Karpas-422 (cell line): ENCODE measurements around the gene GRIK5. TPM values are rescaled to one million over a fixed set of nuclear protein-coding genes. Genes with fewer than 3 reads are reported as not detected.

ENCODE experiments used
- DNase-seq: peaks from one replicate; pipeline ENCODE4 v3.0.0-alpha.2; 2015
- H2AFZ ChIP-seq: fragments of 200-600 bp; sonication (generic); 2 replicates; pipeline ENCODE4 v1.6.1; 2014; ENCODE audit warnings: antibody characterized with exemption, low read length, mixed read lengths
- H3K27ac ChIP-seq: fragments of 200-600 bp; sonication (generic); 2 replicates; pipeline ENCODE4 v1.5.1; 2014; ENCODE audit warnings: mild to moderate bottlenecking, low read length, moderate library complexity
- H3K27me3 ChIP-seq: fragments of 200-600 bp; sonication (generic); 2 replicates; pipeline ENCODE4 v1.6.1; 2014; ENCODE audit warnings: low read length, mixed read lengths
- H3K36me3 ChIP-seq: fragments of 200-600 bp; sonication (generic); 2 replicates; pipeline ENCODE4 v1.6.1; 2014; ENCODE audit warnings: low read length, mixed read lengths; ENCODE audit not compliant: insufficient read depth
- H3K4me1 ChIP-seq: fragments of 200-600 bp; sonication (generic); 2 replicates; pipeline ENCODE4 v1.6.1; 2014; ENCODE audit warnings: mild to moderate bottlenecking, low read length, mixed read lengths
- H3K4me2 ChIP-seq: fragments of 200-600 bp; sonication (generic); 2 replicates; pipeline ENCODE4 v1.6.1; 2014; ENCODE audit warnings: low read length, low read depth, mild to moderate bottlenecking; ENCODE audit not compliant: poor library complexity, severe bottlenecking
- H3K4me3 ChIP-seq: fragments of 200-600 bp; sonication (generic); 2 replicates; pipeline ENCODE4 v1.5.1; 2014; ENCODE audit warnings: mild to moderate bottlenecking, antibody characterized with exemption, low read length, mixed read lengths
- H3K79me2 ChIP-seq: fragments of 200-600 bp; sonication (generic); 2 replicates; pipeline ENCODE4 v1.6.1; 2014; ENCODE audit warnings: mild to moderate bottlenecking, low read length, mixed read lengths
- H3K9ac ChIP-seq: fragments of 200-600 bp; sonication (generic); 2 replicates; pipeline ENCODE4 v1.6.0; 2014; ENCODE audit warnings: low read length
- H3K9me2 ChIP-seq: fragments of 200-600 bp; sonication (generic), shearing (Covaris generic); replicated peaks from 2 replicates; pipeline ENCODE4 v1.6.0; 2014; ENCODE audit warnings: mild to moderate bottlenecking, low read length, moderate library complexity; ENCODE audit not compliant: insufficient read depth
- H3K9me3 ChIP-seq: fragments of 300-700, 200-600 bp; sonication (generic); 2 replicates; pipeline ENCODE4 v1.6.1; 2014; ENCODE audit warnings: low read length, mixed read lengths
- H4K20me1 ChIP-seq: fragments of 200-600 bp; sonication (generic); 2 replicates; pipeline ENCODE4 v1.6.1; 2014; ENCODE audit warnings: mild to moderate bottlenecking, antibody characterized with exemption, low read length, low read depth; ENCODE audit not compliant: insufficient read depth
- total RNA-seq: library from RNA; depleted of rRNA; stranded (reverse); fragments of >200 nt; shearing (Covaris generic); gene quantifications from 2 replicates; pipeline ENCODE4 v1.2.3, GENCODE V29; 2014; ENCODE audit warnings: low replicate concordance

Gene GRIK5
- total RNA-seq, 1 experiment from 2014 or later: 0.07 TPM

DNA sequence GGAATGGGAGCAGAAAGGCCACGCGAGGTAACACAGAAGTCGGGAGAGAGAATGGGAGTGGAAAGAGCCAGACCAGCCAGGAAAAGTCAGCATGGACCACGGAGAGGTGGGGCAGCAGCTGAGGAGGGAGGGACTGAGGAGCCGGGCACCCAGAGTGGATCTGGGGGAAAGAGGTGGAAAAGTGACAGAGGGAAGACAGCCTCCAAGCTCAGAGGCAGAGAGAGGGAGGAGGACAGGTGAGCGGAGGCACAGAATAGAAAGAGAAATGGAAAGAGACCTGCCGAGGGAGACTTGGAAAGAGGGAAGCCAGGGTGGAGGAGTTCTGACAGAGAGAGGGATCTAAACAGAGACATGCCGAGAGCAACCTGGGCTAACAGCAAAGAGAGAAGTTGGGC, 1.6 kb downstream of the GRIK5 start:
- Histone ChIP-seq H3K9me2 (no peaks in the 10 kb centered on the region), H3K9me3 (no peaks in the 10 kb centered on the region), H3K27me3 (no peaks in the 10 kb centered on the region), H3K4me3 (no peak overlapping the region), H3K9ac (no peak overlapping the region), H3K79me2 (no peaks in the 10 kb centered on the region), H3K36me3 (no peaks in the 10 kb centered on the region), H3K27ac (no peak overlapping the region), H4K20me1 (no peaks in the 10 kb centered on the region), H2AFZ (no peak overlapping the region), H3K4me2 (no peak overlapping the region), H3K4me1 (no peaks in the 10 kb centered on the region)
- no peak for DNase-seq

DNA sequence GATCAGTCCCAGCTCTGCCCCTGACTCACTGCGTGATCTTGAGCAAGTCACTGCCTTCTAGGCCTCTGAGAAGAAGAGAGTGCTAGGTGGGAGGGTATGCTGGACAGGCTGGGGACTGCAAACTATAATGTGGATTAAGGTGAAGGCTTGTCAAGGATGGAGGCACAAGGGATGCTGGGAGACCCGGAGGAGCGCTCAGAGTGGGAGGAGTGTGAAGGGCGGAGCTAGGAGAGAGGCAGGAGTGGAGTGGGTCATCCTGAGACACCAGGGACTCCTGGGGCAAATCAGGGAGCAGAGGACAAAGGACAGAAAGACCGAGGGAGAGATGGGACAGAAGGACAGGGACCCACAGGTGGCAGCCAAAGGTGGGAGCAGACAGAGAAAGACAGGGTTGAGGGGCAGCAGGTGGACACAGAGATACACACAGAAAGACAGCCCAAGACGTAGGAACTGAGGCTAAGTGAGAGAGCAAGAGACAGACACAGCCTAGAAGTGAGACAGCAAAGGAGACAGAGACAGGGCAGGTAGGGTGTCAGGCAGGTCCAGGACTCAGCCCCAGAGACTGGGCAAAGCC, 2.6 kb downstream of the GRIK5 start:
- Histone ChIP-seq H3K9me3 (no peaks in the 10 kb centered on the region), H3K9me2 (no peaks in the 10 kb centered on the region), H3K36me3 (no peaks in the 10 kb centered on the region), H3K27me3 (no peaks in the 10 kb centered on the region), H4K20me1 (no peaks in the 10 kb centered on the region), H3K4me2 (no peak overlapping the region), H3K4me3 (no peak overlapping the region), H3K79me2 (no peaks in the 10 kb centered on the region), H3K9ac (no peak overlapping the region), H3K4me1 (no peaks in the 10 kb centered on the region), H2AFZ (no peak overlapping the region), H3K27ac (no peak overlapping the region)
- DNase-seq: no peak

GRCh38 chr19:42066075-42066754, 3.8 kb downstream of the GRIK5 start:
- Histone ChIP-seq H3K4me2 (no peak overlapping the region), H3K27me3 (no peaks in the 10 kb centered on the region), H3K9me2 (no peaks in the 10 kb centered on the region), H3K27ac (no peak overlapping the region), H3K9me3 (no peaks in the 10 kb centered on the region), H3K79me2 (no peaks in the 10 kb centered on the region), H3K9ac (no peak overlapping the region), H3K36me3 (no peaks in the 10 kb centered on the region), H3K4me1 (no peaks in the 10 kb centered on the region), H2AFZ (no peak overlapping the region), H3K4me3 (no peak overlapping the region), H4K20me1 (no peaks in the 10 kb centered on the region)
- DNase-seq: peak; percentile 48

- H2AFZ ChIP-seq: no peak overlapping the region
- H3K79me2 ChIP-seq: no peaks in the 10 kb centered on the region
- no peak overlapping the region for H3K27ac ChIP-seq
- no peak overlapping the region for H3K4me2 ChIP-seq
- no peaks in the 10 kb centered on the region for H3K36me3 ChIP-seq
- H3K4me3 ChIP-seq: no peak overlapping the region
- H3K9me3 ChIP-seq: no peaks in the 10 kb centered on the region
- H3K9ac ChIP-seq: no peak overlapping the region
- H4K20me1 ChIP-seq: no peaks in the 10 kb centered on the region
- H3K27me3 ChIP-seq: no peaks in the 10 kb centered on the region
- no peak for DNase-seq
- no peaks in the 10 kb centered on the region for H3K9me2 ChIP-seq
- H3K4me1 ChIP-seq: no peaks in the 10 kb centered on the region
These were observed 4.5 kb downstream of the GRIK5 start for GRCh38 chr19:42065511-42065910.

- Histone ChIP-seq H3K27ac (no peak overlapping the region), H3K9ac (no peak overlapping the region), H3K79me2 (no peaks in the 10 kb centered on the region), H3K4me3 (no peak overlapping the region), H3K4me2 (no peak overlapping the region), H3K4me1 (no peaks in the 10 kb centered on the region), H4K20me1 (no peaks in the 10 kb centered on the region), H2AFZ (no peak overlapping the region), H3K9me2 (no peaks in the 10 kb centered on the region), H3K36me3 (no peaks in the 10 kb centered on the region), H3K27me3 (no peaks in the 10 kb centered on the region), H3K9me3 (no peaks in the 10 kb centered on the region)
- DNase-seq: no peak
These were observed 5.0 kb downstream of the GRIK5 start for GRCh38 chr19:42065051-42065450.

GRCh38 chr19:42064432-42064831, 5.6 kb downstream of the GRIK5 start:
- Histone ChIP-seq H3K79me2 (no peaks in the 10 kb centered on the region), H4K20me1 (no peaks in the 10 kb centered on the region), H3K9me3 (no peaks in the 10 kb centered on the region), H2AFZ (no peak overlapping the region), H3K36me3 (no peaks in the 10 kb centered on the region), H3K27ac (no peak overlapping the region), H3K9me2 (no peaks in the 10 kb centered on the region), H3K4me3 (no peak overlapping the region), H3K9ac (no peak overlapping the region), H3K4me1 (no peaks in the 10 kb centered on the region), H3K27me3 (no peaks in the 10 kb centered on the region), H3K4me2 (no peak overlapping the region)
- DNase-seq: no peak

DNA sequence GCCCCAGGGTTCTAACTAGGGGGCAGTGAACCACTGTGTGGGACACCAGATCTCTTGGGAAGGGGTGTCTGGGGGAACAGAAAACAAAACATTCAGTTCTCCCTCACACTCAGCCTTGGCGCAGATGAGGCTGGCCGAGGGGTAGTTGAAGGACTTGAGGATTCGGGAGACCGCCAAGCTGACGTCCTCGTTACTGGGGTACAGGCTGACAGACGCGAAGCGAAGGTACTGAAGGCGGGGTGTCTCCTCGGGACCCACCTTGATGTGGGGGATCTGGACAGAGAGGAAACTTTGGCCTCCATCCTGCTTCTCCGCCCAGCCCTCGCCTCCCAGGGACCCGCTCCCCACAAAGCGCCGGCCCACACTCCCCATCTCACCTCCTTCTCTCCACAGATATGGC, 7.6 kb downstream of the GRIK5 start:
- no peak for DNase-seq
- Histone ChIP-seq H4K20me1 (no peaks in the 10 kb centered on the region), H3K79me2 (no peaks in the 10 kb centered on the region), H3K4me2 (no peak overlapping the region), H3K27ac (no peak overlapping the region), H3K9ac (no peak overlapping the region), H3K4me1 (no peaks in the 10 kb centered on the region), H3K36me3 (no peaks in the 10 kb centered on the region), H2AFZ (no peak overlapping the region), H3K9me3 (no peaks in the 10 kb centered on the region), H3K9me2 (no peaks in the 10 kb centered on the region), H3K27me3 (no peaks in the 10 kb centered on the region), H3K4me3 (no peak overlapping the region)

GRCh38 chr19:42060117-42060516, 9.9 kb downstream of the GRIK5 start:
- H3K9me3 ChIP-seq: no peaks in the 10 kb centered on the region
- no peaks in the 10 kb centered on the region for H3K79me2 ChIP-seq
- H3K36me3 ChIP-seq: no peaks in the 10 kb centered on the region
- no peak overlapping the region for H3K4me3 ChIP-seq
- no peaks in the 10 kb centered on the region for H3K9me2 ChIP-seq
- no peaks in the 10 kb centered on the region for H3K27me3 ChIP-seq
- no peaks in the 10 kb centered on the region for H4K20me1 ChIP-seq
- DNase-seq: no peak
- no peak overlapping the region for H3K9ac ChIP-seq
- H3K4me1 ChIP-seq: no peaks in the 10 kb centered on the region
- no peak overlapping the region for H3K4me2 ChIP-seq
- H3K27ac ChIP-seq: no peak overlapping the region
- H2AFZ ChIP-seq: no peak overlapping the region
